Skeletal muscle satellite cell (primary cell): ENCODE measurements around the gene OR1S1.

Experiments used
- H3K27me3 ChIP-seq: 2 replicates; pipeline ENCODE4 v1.7.0; 2013; ENCODE audit warnings: low read length; ENCODE audit not compliant: control insufficient read depth, insufficient read depth
- H3K36me3 ChIP-seq: 2 replicates; pipeline ENCODE4 v1.7.0; 2013; ENCODE audit warnings: mild to moderate bottlenecking, control low read depth, low read length; ENCODE audit not compliant: insufficient read depth
- H3K4me1 ChIP-seq: 2 replicates; pipeline ENCODE4 v1.7.0; 2013; ENCODE audit warnings: low read length; ENCODE audit not compliant: control insufficient read depth, insufficient read depth
- H3K4me2 ChIP-seq: 2 replicates; pipeline ENCODE4 v1.7.0; 2013; ENCODE audit warnings: mild to moderate bottlenecking, low read length
- H3K4me3 ChIP-seq: 2 replicates; pipeline ENCODE4 v1.7.0; 2013; ENCODE audit warnings: low read length
- H3K9ac ChIP-seq: 2 replicates; pipeline ENCODE4 v1.7.0; 2013; ENCODE audit warnings: mild to moderate bottlenecking, low read depth, low read length, moderate library complexity
- H3K9me3 ChIP-seq: replicated peaks from 2 replicates; pipeline ENCODE4 v1.7.0; 2013; ENCODE audit warnings: mild to moderate bottlenecking, control low read depth, low read length

The OR1S1 gene

GRCh38 chr11:58199271-58199670 is 13.2 kb upstream of the OR1S1 start:
- H3K4me3 ChIP-seq, result no peak overlapping the region
- H3K9ac ChIP-seq, result no peak overlapping the region
- no peaks in the 10 kb centered on the region for H3K4me1 ChIP-seq
- no peaks in the 10 kb centered on the region for H3K27me3 ChIP-seq
- no peak overlapping the region for H3K4me2 ChIP-seq
- no peaks in the 10 kb centered on the region for H3K9me3 ChIP-seq
- H3K36me3 ChIP-seq, result no peaks in the 10 kb centered on the region

- no peaks in the 10 kb centered on the region for H3K4me1 ChIP-seq
- no peaks in the 10 kb centered on the region for H3K27me3 ChIP-seq
- no peak within 1 kb of the TSS for H3K9ac ChIP-seq
- H3K36me3 ChIP-seq, result no peaks in the 10 kb centered on the region
- H3K4me2 ChIP-seq, result no peak within 1 kb of the TSS
- no peaks in the 10 kb centered on the region for H3K9me3 ChIP-seq
- H3K4me3 ChIP-seq, result no peak within 1 kb of the TSS
Observed at GRCh38 chr11:58204042-58204441, 8.5 kb upstream of the OR1S1 start, which contains the start of gene OR1S2. OR1S2 (minus strand) TSS chr11:58204142; CDS start chr11:58204142, 0 bp downstream.

- H3K36me3 ChIP-seq, result no peaks in the 10 kb centered on the region
- no peaks in the 10 kb centered on the region for H3K27me3 ChIP-seq
- no peak overlapping the region for H3K4me3 ChIP-seq
- no peaks in the 10 kb centered on the region for H3K9me3 ChIP-seq
- no peak overlapping the region for H3K4me2 ChIP-seq
- no peak overlapping the region for H3K9ac ChIP-seq
- no peaks in the 10 kb centered on the region for H3K4me1 ChIP-seq
Observed at GRCh38 chr11:58216476-58216875, 4.0 kb downstream of the OR1S1 start.

GRCh38 chr11:58222721-58223120 is 10.2 kb downstream of the OR1S1 start:
- H3K4me1 ChIP-seq, result no peaks in the 10 kb centered on the region
- H3K4me3 ChIP-seq, result no peak overlapping the region
- H3K36me3 ChIP-seq, result no peaks in the 10 kb centered on the region
- no peaks in the 10 kb centered on the region for H3K9me3 ChIP-seq
- no peak overlapping the region for H3K4me2 ChIP-seq
- no peaks in the 10 kb centered on the region for H3K27me3 ChIP-seq
- H3K9ac ChIP-seq, result no peak overlapping the region

- H3K4me1 ChIP-seq, result no peaks in the 10 kb centered on the region
- H3K4me2 ChIP-seq, result no peak overlapping the region
- H3K9me3 ChIP-seq, result no peaks in the 10 kb centered on the region
- H3K27me3 ChIP-seq, result no peaks in the 10 kb centered on the region
- H3K4me3 ChIP-seq, result no peak overlapping the region
- no peak overlapping the region for H3K9ac ChIP-seq
- no peaks in the 10 kb centered on the region for H3K36me3 ChIP-seq
Observed at GRCh38 chr11:58227956-58228615, 15.6 kb downstream of the OR1S1 start.

GRCh38 chr11:58243954-58244353 is 31.4 kb downstream of the OR1S1 start:
- Histone ChIP-seq H3K27me3 (no peaks in the 10 kb centered on the region), H3K4me3 (no peak overlapping the region), H3K9ac (no peak overlapping the region), H3K9me3 (no peaks in the 10 kb centered on the region), H3K4me2 (no peak overlapping the region), H3K36me3 (no peaks in the 10 kb centered on the region), H3K4me1 (no peaks in the 10 kb centered on the region)

GRCh38 chr11:58254936-58255335 is 42.4 kb downstream of the OR1S1 start:
- no peaks in the 10 kb centered on the region for H3K9me3 ChIP-seq
- H3K36me3 ChIP-seq, result no peaks in the 10 kb centered on the region
- no peak overlapping the region for H3K4me2 ChIP-seq
- H3K4me3 ChIP-seq, result no peak overlapping the region
- no peaks in the 10 kb centered on the region for H3K27me3 ChIP-seq
- no peak overlapping the region for H3K9ac ChIP-seq
- H3K4me1 ChIP-seq, result peaks cover 3% of the 10 kb centered on the region

GRCh38 chr11:58259983-58260382 is 47.5 kb downstream of the OR1S1 start:
- Histone ChIP-seq H3K27me3 (no peaks in the 10 kb centered on the region), H3K9ac (no peak overlapping the region), H3K9me3 (no peaks in the 10 kb centered on the region), H3K36me3 (no peaks in the 10 kb centered on the region), H3K4me2 (no peak overlapping the region), H3K4me3 (no peak overlapping the region), H3K4me1 (peaks cover 3% of the 10 kb centered on the region)
